Measurements from ENCODE around the gene GDF2. TPM values are rescaled to one million over a fixed set of nuclear protein-coding genes. Genes with fewer than 3 reads are reported as not detected.

Gene GDF2
- total and polyA plus RNA-seq, 2 experiments from 2014 or later: 0.39 TPM; not detected in 1

DNA sequence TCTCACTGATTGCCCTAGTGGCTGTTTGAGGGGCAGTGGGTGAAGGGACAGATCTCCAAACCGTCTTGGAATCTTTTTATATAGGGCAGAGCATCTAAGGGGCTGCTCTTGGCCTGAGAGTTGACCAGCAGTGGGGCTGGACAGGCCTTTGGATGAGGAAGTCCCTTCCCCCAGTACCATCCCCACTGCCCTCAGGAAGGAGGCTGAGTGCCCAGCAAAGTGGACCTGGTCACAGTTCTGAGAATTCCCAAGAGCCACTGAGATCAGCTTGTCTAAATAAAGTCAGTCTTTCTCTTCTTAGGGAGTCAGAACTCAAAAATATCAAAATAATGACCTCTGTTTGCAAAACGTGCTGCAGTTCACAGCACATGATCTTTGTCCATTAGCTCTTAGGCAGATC lies 16.7 kb upstream of the GDF2 start:
- WGBS (ENCODE audit: low lambda C conversion rate, missing lambda C conversion rate): 53% methylated on average over 2 of the region's 2 CpGs
- no peak overlapping the region for H2AFZ ChIP-seq
- H3K9me2 ChIP-seq (replicated peaks; ENCODE audit: insufficient read depth): no peaks in the 10 kb centered on the region
- no peaks in the 10 kb centered on the region for H3K79me2 ChIP-seq
- H3K4me2 ChIP-seq: no peak overlapping the region
- H4K20me1 ChIP-seq (ENCODE audit: insufficient read depth, poor library complexity, severe bottlenecking): no peaks in the 10 kb centered on the region
- TF ChIP-seq EZH2phosphoT487 (IDR thresholded peaks at IDR 0.05; ENCODE audit: low read depth, severe bottlenecking, unreplicated experiment): no peak
- no peak for TF ChIP-seq EZH2 (IDR thresholded peaks at IDR 0.05; ENCODE audit: borderline replicate concordance)
- TF ChIP-seq, protein P1, sequence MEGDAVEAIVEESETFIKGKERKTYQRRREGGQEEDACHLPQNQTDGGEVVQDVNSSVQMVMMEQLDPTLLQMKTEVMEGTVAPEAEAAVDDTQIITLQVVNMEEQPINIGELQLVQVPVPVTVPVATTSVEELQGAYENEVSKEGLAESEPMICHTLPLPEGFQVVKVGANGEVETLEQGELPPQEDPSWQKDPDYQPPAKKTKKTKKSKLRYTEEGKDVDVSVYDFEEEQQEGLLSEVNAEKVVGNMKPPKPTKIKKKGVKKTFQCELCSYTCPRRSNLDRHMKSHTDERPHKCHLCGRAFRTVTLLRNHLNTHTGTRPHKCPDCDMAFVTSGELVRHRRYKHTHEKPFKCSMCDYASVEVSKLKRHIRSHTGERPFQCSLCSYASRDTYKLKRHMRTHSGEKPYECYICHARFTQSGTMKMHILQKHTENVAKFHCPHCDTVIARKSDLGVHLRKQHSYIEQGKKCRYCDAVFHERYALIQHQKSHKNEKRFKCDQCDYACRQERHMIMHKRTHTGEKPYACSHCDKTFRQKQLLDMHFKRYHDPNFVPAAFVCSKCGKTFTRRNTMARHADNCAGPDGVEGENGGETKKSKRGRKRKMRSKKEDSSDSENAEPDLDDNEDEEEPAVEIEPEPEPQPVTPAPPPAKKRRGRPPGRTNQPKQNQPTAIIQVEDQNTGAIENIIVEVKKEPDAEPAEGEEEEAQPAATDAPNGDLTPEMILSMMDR (IDR thresholded peaks at IDR 0.05; ENCODE audit: poor library complexity): no peak
- no peak for DNase-seq (ENCODE audit: low spot score)
- no peaks in the 10 kb centered on the region for H3K36me3 ChIP-seq (replicated peaks; ENCODE audit: insufficient read depth, low read depth)
- H3K27me3 ChIP-seq: peaks cover 32% of the 10 kb centered on the region
- H3K4me3 ChIP-seq: no peak overlapping the region
- peaks cover 16% of the 10 kb centered on the region for H3K4me1 ChIP-seq (ENCODE audit: insufficient read depth)
- no peaks in the 10 kb centered on the region for H3K9me3 ChIP-seq (ENCODE audit: low read depth)
- no peak overlapping the region for H3K27ac ChIP-seq

DNA sequence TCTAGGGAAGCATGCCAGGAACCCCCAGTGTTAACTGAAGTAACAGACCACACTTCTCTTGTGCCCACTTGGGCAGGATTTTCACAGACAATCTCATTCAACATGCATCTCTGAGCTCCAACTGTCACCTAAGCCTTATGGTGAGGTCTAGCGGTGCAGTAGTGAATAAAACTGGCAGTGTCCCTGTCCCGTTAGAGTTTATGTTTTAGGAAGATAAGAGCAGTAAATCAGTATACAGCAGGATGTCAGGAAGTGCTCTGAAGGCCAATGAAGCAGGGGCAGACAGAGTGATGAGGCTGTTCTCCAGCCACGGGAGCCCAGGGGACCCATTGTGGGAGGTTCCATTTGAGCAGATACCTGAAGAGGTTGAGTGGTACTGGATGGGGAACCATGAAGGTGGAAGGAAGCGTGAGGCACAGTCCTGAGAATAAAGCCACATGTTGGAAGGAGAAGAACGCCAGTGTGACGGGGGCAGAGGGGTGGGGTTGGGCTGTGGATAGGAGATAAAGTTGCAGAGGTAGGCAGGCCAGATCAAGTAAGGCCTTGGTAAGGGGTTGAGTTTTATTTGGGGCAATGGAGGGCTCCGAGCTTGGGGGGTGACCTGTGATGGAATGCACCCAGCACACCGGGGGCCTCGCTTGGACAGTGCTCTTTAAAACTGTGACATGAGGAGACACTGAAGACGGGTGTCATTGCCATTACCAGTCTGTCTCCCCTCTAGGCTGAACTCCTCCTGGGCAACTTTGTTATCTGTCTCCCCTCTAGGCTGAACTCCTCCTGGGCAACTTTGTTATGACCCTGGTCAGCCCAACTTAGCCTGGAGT lies 15.7 kb upstream of the GDF2 start:
- Histone ChIP-seq H3K27me3 (peaks cover 21% of the 10 kb centered on the region), H3K27ac (no peak overlapping the region), H3K9me3 (ENCODE audit: low read depth) (no peaks in the 10 kb centered on the region), H3K4me2 (no peak overlapping the region), H4K20me1 (ENCODE audit: insufficient read depth, poor library complexity, severe bottlenecking) (no peaks in the 10 kb centered on the region), H3K79me2 (no peaks in the 10 kb centered on the region), H3K9me2 (replicated peaks; ENCODE audit: insufficient read depth) (no peaks in the 10 kb centered on the region), H2AFZ (no peak overlapping the region), H3K4me1 (ENCODE audit: insufficient read depth) (peaks cover 11% of the 10 kb centered on the region), H3K36me3 (replicated peaks; ENCODE audit: insufficient read depth, low read depth) (no peaks in the 10 kb centered on the region), H3K4me3 (no peak overlapping the region)
- TF ChIP-seq EZH2phosphoT487 (IDR thresholded peaks at IDR 0.05; ENCODE audit: low read depth, severe bottlenecking, unreplicated experiment) (no peak), EZH2 (IDR thresholded peaks at IDR 0.05; ENCODE audit: borderline replicate concordance) (no peak)
- TF ChIP-seq, protein P1 (IDR thresholded peaks at IDR 0.05; ENCODE audit: poor library complexity): no peak
- WGBS (ENCODE audit: low lambda C conversion rate, missing lambda C conversion rate): 79% methylated on average over 8 of the region's 10 CpGs
- DNase-seq (ENCODE audit: low spot score): no peak

DNA sequence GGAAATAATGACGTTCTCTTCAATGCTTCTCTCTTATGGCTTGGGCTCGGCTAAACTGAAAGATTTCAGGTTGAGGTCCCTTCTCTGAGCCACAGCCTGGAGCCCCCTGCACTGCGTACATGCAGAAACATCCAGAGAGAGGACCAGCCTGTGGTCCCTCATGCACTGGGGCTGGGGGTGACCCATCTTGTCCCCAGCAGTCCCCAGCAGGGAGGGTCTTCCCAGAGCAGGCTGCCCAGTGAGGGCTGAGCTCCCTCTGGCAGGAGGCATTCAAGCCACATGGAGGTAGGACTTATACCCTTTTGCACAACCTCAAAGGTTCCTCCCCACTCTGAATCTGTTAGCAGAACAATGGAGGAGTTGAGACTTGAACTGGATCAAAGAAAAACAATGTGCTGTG lies 14.9 kb upstream of the GDF2 start:
- Histone ChIP-seq H3K27me3 (peaks cover 14% of the 10 kb centered on the region), H3K79me2 (no peaks in the 10 kb centered on the region), H3K9me3 (ENCODE audit: low read depth) (no peaks in the 10 kb centered on the region), H2AFZ (no peak overlapping the region), H3K4me1 (ENCODE audit: insufficient read depth) (peaks cover 11% of the 10 kb centered on the region), H4K20me1 (ENCODE audit: insufficient read depth, poor library complexity, severe bottlenecking) (no peaks in the 10 kb centered on the region), H3K4me3 (no peak overlapping the region), H3K4me2 (no peak overlapping the region), H3K36me3 (replicated peaks; ENCODE audit: insufficient read depth, low read depth) (no peaks in the 10 kb centered on the region), H3K9me2 (replicated peaks; ENCODE audit: insufficient read depth) (no peaks in the 10 kb centered on the region), H3K27ac (no peak overlapping the region)
- no peak for DNase-seq (ENCODE audit: low spot score)
- TF ChIP-seq EZH2phosphoT487 (IDR thresholded peaks at IDR 0.05; ENCODE audit: low read depth, severe bottlenecking, unreplicated experiment) (no peak), EZH2 (IDR thresholded peaks at IDR 0.05; ENCODE audit: borderline replicate concordance) (no peak)
- TF ChIP-seq, protein P1 (IDR thresholded peaks at IDR 0.05; ENCODE audit: poor library complexity): no peak
- WGBS (ENCODE audit: low lambda C conversion rate, missing lambda C conversion rate): 91% methylated on average over 3 of the region's 3 CpGs
